Measurements from ENCODE around the gene THADA. TPM values are rescaled to one million over a fixed set of nuclear protein-coding genes. Genes with fewer than 3 reads are reported as not detected.

The THADA gene
- total RNA-seq, 1 donor from 2014 or later = 32.9 TPM

DNA sequence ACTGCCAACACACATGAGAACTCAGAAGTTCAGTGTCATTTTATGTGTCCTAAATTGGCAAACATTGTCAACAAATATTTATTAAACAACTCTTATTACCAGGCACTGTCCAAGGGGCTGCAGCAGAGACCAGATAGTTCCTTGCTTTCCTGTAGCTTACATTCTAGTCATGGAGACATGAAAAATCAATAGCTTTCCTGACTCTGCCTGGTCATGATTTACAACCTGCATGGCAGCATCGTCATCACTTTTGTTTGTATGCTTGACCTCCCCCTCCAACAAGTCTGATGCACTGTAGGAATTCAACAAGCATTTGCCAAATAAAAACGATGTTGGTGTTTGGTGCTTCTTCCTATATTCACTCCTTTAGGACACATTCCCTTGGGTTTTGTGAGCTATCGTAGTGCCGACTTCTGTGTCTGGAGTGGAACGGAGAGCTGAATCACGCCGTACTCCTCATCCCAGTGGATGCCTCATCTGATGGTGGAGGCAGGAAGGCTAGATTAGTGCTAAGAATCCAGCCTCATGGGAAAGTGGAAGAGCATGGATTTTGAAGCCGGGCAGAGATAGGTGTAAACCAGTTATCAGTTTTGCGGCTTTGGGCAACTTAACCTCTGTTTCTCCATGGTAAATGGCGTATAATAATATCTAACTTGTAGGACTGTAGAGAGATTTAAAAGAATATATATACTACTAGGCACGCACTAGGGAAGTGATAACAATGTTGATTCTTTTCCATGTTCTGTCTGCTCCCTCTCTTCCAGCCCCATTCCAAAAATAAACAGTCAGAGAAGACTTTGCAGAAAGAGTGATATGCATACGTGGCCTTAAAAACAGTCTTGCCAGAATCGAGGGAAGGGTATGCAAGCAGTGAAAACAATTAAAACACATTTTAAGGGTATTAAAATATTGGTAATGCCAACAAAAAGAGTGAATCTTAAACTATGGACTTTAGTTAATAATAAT lies 249.0 kb downstream of the THADA start:
- H3K4me3 ChIP-seq = no peak overlapping the region
- ATAC-seq (no peak), DNase-seq (no peak)
- peaks cover 40% of the 10 kb centered on the region for H3K4me1 ChIP-seq
- no peak overlapping the region for H3K27ac ChIP-seq
- TF ChIP-seq, protein P1, sequence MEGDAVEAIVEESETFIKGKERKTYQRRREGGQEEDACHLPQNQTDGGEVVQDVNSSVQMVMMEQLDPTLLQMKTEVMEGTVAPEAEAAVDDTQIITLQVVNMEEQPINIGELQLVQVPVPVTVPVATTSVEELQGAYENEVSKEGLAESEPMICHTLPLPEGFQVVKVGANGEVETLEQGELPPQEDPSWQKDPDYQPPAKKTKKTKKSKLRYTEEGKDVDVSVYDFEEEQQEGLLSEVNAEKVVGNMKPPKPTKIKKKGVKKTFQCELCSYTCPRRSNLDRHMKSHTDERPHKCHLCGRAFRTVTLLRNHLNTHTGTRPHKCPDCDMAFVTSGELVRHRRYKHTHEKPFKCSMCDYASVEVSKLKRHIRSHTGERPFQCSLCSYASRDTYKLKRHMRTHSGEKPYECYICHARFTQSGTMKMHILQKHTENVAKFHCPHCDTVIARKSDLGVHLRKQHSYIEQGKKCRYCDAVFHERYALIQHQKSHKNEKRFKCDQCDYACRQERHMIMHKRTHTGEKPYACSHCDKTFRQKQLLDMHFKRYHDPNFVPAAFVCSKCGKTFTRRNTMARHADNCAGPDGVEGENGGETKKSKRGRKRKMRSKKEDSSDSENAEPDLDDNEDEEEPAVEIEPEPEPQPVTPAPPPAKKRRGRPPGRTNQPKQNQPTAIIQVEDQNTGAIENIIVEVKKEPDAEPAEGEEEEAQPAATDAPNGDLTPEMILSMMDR (IDR thresholded peaks at IDR 0.05) = no peak
- no peaks in the 10 kb centered on the region for H3K9me3 ChIP-seq
- no peaks in the 10 kb centered on the region for H3K36me3 ChIP-seq
- H3K27me3 ChIP-seq = no peaks in the 10 kb centered on the region
- intact Hi-C loops (cut with DNase I) = no loop called here

DNA sequence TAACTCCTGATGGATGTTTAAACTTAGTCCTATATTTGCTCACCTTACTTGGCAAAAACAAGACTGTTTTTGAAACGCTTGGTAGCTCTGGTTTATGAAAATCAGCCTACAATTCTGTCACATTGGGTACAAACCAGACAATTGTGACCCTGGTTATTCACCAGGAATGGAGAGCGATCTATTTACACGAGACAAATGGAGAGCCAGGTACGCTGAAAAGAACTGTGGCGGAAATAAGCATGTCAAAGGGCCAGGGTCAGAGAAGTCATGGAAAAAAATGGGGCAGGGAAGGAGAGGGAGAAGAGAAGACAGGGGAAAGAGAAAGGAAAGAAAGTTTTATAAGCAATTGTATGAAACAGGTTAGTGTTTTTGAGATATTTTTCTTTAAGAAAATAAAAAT lies 250.0 kb downstream of the THADA start:
- TF ChIP-seq, protein P1 (IDR thresholded peaks at IDR 0.05) = no peak
- ATAC-seq = no peak
- Histone ChIP-seq H3K4me1 (peaks cover 44% of the 10 kb centered on the region), H3K36me3 (no peaks in the 10 kb centered on the region), H3K4me3 (no peak overlapping the region), H3K9me3 (no peaks in the 10 kb centered on the region), H3K27me3 (no peaks in the 10 kb centered on the region), H3K27ac (peak overlapping the region; percentile 24)
- intact Hi-C loops (cut with DNase I) = no loop called here
- DNase-seq = no peak

DNA sequence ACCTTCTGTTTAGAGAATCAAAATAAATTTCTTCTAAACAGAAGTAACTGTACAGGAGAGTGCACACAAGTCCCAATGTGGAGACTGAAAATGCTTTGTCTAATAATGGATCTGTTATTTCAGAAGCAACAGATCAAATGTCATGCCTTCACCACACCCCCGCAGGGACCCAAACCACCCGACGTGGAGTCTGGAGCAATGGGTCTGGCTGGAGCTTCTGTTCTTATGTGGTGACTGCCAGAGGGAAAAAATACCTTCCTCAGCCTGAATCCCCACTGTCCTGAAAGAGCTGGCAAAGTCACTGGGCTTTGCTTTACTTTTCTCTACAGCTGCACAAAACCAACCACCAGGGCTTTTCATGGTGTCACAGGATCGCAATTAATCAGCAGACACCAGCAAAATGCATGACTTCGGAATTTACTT lies 250.4 kb downstream of the THADA start:
- no peaks in the 10 kb centered on the region for H3K27me3 ChIP-seq
- TF ChIP-seq, protein P1 (IDR thresholded peaks at IDR 0.05) = no peak
- H3K9me3 ChIP-seq = no peaks in the 10 kb centered on the region
- no peaks in the 10 kb centered on the region for H3K36me3 ChIP-seq
- DNase-seq = no peak
- H3K4me1 ChIP-seq = peaks cover 44% of the 10 kb centered on the region
- no peak overlapping the region for H3K4me3 ChIP-seq
- H3K27ac ChIP-seq = peak overlapping the region; percentile 24
- intact Hi-C loops (cut with DNase I) = no loop called here
- no peak for ATAC-seq

DNA sequence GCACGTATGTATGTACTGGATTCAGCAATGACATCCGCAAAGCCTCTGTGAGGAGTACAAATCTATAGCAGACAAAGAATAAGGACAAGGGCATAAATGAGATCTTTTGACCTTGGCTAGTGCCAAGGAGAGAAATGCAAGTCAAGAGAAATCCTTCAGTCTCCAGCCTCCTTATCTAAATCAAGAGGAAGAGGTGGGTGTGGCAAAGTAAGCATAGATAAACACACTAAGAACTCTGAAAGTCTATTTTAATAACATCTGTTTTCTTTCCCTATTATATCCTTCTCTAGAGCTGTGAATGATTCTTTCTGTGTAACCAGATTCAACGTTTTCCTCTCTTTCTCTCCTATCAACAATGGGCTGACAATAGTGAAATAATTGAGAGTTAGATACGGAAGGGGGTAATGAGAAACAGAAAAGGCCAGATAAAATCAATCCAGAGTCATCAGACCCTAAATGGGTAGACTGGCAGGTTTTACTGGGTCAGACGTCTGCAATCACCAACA lies 250.9 kb downstream of the THADA start:
- peak overlapping the region; percentile 24 for H3K27ac ChIP-seq
- intact Hi-C loops (cut with DNase I) = no loop called here

DNA sequence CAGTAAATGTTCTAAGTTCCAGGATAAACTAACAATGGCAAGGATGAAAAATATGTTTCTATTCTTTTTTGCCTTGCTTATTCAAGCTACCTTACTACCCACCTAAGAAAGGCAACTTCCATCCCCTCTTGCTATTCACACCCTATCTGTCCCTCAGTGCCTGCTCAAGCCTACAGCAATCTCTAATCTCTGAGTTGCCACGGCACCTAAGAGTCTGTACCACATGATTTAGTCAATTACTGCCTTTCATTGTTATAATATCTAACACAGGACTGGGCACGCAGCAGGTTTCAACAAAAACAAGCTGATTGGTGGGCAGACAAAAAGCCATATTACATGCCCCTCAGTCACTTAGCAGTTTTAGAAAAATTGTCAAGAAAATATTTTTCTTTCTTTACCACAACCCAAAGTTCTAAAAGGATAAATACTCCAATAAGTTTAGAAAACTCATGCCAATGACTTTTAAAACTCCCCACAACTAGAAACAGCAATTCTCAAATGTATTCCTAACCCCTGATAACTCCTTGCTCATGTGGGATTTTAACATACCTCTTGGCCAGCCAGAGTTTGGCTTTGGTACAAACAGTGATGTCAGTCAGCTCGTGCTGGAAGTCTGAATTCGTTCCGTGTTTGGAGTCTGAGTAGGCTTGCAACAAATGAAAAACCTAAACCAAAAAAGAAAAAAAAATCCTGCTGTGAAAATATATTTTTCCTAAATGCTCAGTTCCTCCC lies 252.1 kb downstream of the THADA start:
- intact Hi-C loops (cut with DNase I) = no loop called here
- peak overlapping the region; percentile 44 for H3K27ac ChIP-seq
- peak; percentile 65 for ATAC-seq
- peaks cover 40% of the 10 kb centered on the region for H3K4me1 ChIP-seq
- no peak overlapping the region for H3K4me3 ChIP-seq
- no peaks in the 10 kb centered on the region for H3K9me3 ChIP-seq
- TF ChIP-seq, protein P1 (IDR thresholded peaks at IDR 0.05) = no peak
- no peaks in the 10 kb centered on the region for H3K27me3 ChIP-seq
- no peak for DNase-seq
- no peaks in the 10 kb centered on the region for H3K36me3 ChIP-seq

More for the DNA sequence above, 250.9 kb downstream of the THADA start:
- ATAC-seq (peak; percentile 33), DNase-seq (no peak)
- Histone ChIP-seq H3K4me1 (peaks cover 44% of the 10 kb centered on the region), H3K36me3 (no peaks in the 10 kb centered on the region), H3K27me3 (no peaks in the 10 kb centered on the region), H3K4me3 (no peak overlapping the region), H3K9me3 (no peaks in the 10 kb centered on the region)
- TF ChIP-seq, protein P1 (IDR thresholded peaks at IDR 0.05) = no peak
